GM21390 (cell line): Measurements from ENCODE around the gene GLUD1.

Experiments
- ATAC-seq: cut with Tn5 transposase; IDR thresholded peaks from one replicate; pipeline ENCODE4 v1.9.1; 2021; ENCODE audit not compliant: unreplicated experiment

Gene GLUD1

DNA sequence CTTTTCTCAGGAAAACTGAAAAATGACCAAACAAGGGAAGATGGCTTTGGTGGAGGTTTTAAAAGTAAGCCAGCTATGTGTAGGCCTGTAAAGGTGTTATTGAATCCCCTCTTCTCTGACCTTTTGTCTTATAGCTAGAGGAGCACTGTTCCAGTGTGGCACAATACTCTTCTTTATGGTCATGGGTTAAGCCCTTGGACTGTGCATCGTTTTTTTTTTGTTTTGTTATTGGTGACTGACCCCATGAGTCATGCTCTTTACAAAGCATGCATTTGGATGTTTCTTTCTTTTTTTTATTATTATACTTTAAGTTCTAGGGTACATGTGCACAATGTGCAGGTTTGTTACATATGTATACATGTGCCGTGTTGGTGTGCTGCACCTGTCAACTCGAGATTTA, 94.2 kb downstream of the GLUD1 start:
- no peak for ATAC-seq
